HG02938 (cell line): Measurements from ENCODE around the gene SERPINA3.
"Not testable (repeated sequence)": the region's sequence is repeated elsewhere in the genome, so short reads cannot be mapped to it uniquely, and the experiment has no call there.

Experiments used
- ATAC-seq: cut with Tn5 transposase; IDR thresholded peaks from one replicate; pipeline ENCODE4 v1.9.1; 2021; ENCODE audit warnings: mild to moderate bottlenecking, moderate library complexity; ENCODE audit not compliant: unreplicated experiment

The SERPINA3 gene

DNA sequence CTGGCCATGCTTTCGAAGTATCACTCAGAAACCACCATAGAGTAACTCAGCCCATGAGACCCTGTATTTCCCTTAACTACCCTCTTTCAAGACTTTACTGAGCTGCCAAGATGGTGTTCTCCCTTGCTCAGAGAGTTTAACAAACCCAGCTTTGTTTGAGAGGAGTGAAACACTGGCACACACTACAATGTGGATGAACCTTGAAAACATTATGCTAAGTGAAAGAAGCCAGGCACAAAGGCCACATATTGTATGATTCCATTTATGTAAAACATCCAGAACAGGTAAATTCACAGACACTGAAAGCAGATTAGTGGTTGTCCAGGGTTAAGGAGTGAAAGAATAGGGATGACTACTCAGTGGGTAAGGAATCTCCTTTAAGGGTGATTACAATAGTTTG, 18.9 kb downstream of the SERPINA3 start:
- no peak for ATAC-seq

DNA sequence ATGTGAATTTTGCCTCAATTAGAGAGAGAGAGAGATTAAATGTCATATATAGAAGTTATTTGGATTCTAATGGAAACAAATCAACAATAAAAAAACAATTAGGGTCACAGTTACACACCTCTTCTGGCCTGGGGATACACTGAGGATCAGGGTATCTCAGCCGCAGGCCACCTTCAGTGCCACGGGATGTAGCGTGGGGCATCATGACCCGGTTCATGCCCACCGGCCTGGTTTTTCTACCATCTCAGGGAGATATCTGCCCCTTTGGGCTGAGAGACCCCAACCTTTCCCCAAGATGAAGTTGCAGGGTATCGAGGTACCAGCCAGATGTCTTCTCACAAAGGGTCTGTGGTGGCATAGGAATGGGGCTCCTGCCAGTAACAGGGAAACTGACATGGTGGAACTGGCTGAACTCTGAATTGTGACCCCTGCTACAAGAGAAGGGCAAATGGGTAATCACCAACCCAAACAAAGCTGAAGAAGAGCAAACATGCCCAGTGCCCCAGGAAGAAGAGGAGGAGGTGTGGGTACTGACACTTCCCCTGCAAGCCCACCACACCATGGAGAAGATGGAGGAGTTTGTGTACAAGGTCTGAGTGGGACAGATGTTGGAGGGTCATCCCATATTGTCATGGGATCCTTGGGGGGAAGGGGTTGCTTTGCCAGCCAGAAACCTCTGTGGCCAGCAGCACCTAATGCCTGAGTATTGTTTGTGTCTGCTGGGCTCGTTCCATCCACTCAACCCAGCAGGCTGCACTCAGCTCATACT, 19.5 kb downstream of the SERPINA3 start:
- no peak for ATAC-seq

DNA sequence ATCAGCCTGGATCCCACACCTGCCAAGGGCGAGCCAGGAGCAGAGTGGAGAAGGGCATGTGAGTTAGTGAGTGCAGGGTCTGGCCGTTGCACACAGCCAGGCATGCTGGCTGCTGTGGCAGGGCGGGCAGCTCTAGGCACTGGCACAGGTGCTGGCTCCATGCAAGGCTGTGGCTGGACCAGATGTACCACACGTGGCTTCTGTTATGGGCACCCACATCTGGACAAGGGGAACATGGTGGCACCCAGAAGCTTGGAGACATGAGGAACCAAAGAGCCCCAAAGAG, 20.1 kb downstream of the SERPINA3 start:
- no peak for ATAC-seq

GRCh38 chr14:94633121-94633520, 20.9 kb downstream of the SERPINA3 start:
- no peak for ATAC-seq

DNA sequence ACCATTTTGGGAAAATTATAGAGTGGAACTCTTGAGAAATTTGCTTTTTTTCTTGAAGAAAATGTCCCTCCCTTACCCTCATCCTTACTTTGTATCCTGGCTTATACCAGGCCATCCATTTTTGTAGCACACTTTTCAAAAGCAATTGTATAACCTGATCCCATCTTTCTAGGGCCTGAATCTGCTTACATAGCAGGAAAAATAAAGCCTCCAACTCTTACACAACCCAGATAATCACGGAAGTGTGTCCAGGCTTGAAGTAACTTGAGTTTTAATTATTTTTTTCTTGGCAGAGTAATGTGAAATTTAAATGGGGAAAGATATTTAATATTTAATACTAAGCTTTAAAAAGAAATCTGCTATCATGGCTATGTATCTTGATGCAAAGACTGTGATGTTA, 23.0 kb downstream of the SERPINA3 start:
- ATAC-seq: no peak

DNA sequence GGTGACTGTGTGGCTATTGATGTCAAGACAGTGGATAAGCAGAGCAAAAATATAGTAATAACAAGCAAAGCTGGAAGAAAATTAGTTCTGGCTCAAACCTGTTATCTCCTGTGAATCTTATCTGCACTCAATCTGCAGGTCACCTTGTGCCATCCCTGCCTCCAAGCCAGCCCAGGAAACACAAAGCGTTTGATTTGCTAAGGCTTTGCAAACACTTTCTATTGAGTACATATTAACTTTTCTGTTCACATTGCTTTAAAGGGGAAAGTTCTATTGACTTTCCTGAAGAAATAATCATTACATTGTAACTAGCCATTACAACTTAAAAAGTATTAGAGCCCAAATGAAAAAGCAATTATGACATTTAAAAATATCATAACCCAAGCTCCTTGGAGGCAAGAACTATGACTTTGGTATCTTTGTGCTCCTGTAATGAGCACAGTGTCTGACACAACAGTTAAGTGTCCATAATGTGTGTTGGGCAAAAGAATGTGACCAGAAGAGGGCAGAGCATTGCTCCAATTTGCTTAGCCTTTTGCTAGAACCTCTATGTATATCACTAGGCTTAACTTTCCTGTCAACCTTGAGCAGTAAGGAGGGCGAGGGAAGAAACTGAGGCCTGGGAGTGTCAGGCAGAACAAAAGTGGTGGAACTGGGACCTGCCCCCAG, 24.7 kb downstream of the SERPINA3 start:
- no peak for ATAC-seq

- not testable (repeated sequence) for ATAC-seq
Observed at GRCh38 chr14:94637814-94638213, 25.6 kb downstream of the SERPINA3 start.

GRCh38 chr14:94638339-94638738, 26.1 kb downstream of the SERPINA3 start:
- no peak for ATAC-seq

DNA sequence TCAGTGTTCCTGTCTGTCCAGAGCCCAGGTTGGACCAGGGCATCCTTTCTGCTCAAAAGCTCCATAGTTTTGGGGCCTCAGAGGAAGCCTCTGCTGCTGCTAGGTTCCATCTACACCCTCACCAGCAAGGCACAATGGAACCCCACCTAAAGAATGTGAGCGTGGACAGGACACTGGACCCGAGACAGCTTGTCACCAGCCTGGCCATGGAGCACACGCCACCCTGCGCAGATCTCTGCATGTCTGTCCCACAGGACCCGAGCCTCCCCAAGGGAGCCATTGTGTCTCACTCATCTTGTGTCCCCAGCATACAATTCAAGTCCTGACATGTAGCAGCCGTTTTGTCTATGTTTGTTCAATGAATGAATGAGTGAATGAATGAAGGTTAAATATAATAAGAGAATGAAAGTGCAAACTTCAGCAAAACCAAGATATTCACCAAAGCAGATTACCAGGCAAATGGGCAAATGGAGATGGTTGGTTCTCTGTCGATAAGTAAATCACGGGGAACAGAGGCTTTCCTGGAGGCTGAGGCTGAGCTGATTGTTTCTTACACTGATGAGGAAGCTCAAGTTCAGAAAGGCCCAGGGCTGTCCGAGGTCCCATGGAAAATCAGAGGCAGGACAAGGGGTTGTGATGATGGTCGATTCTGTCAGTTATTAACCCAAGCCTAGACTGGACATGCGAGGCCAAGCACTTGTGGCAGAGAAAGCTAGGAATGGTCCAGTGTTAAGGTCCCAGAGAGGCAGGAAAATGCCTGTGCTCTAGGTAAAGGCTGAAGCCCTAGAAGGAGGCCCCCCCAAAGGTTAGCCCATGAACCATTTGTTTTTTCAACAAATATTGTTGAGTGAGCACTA, 27.0 kb downstream of the SERPINA3 start:
- no peak for ATAC-seq

- no peak for ATAC-seq
Observed at GRCh38 chr14:94640721-94641631, 28.8 kb downstream of the SERPINA3 start.

- no peak for ATAC-seq
Observed at GRCh38 chr14:94641632-94641955, 29.4 kb downstream of the SERPINA3 start.

- ATAC-seq: no peak
Observed at GRCh38 chr14:94643316-94644101, 31.3 kb downstream of the SERPINA3 start.

GRCh38 chr14:94644102-94644535, 31.9 kb downstream of the SERPINA3 start:
- ATAC-seq: no peak

GRCh38 chr14:94646066-94646465, 33.9 kb downstream of the SERPINA3 start:
- ATAC-seq: no peak

- ATAC-seq: no peak
Observed at GRCh38 chr14:94646481-94646880, 34.3 kb downstream of the SERPINA3 start.

- ATAC-seq: no peak
Observed at GRCh38 chr14:94648801-94649200, 36.6 kb downstream of the SERPINA3 start.

DNA sequence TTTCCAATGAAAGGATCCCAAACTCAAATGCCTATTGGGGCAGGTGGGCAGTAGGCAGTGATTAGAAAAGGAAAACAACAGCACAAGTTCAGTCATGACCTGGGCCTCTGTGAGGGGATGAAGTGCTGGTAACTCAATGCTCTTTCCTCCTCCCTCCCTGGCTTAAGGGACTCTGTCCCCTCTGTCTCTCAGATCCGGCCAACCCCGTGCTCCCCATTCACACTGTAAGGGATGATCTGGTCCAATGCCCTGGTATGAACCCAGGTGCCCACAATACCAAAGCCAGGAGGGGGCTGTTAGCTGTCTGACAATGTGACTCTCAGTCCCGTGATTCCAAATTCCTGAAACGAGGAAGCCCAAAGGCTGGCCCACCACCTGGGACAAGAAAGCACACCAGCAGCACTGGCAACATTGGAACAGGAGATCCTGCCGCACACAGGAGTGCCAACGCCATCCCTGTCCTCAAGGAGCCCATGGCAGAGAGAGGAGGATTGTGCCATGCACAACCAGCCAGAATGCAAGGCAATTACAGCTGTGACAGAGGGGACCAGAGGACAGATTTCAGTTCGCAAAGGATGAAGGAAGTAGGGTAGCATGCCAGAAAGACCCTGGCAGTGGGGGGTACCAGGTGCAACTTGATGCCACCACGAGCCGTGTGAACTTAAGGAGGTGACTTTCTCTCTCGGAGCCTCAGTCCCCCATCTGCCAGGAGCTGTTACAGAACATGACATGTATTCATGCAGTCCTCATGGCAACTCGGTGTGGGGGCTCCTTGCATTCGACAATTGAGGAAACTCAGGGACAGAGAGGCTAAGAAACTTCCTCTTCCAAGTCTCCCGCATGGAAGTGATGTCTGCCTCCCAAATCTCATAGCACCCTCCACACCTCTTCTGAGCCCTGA, 37.6 kb downstream of the SERPINA3 start:
- no peak for ATAC-seq

DNA sequence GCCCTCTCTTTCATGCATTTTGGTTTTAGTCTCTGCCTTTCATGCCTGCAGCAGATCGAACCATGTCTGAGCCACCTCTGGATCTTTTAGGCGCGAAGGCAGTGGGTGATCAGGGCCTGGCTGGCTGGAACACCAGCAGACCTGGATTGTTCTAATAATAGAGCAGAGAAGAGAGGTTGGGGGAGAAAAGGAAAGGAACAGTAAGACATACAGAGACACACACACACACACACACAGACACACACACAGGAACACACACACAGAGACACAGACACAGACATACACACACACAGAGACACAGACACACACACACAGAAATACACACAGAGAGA, 38.2 kb downstream of the SERPINA3 start:
- ATAC-seq: no peak
